Measurements from ENCODE around the gene NEXN. TPM values are rescaled to one million over a fixed set of nuclear protein-coding genes. Genes with fewer than 3 reads are reported as not detected.
A peak's percentile ranks its signal among the peaks of the same experiment; 100 is the strongest.
"Not testable (repeated sequence)": the region's sequence is repeated elsewhere in the genome, so short reads cannot be mapped to it uniquely, and the experiment has no call there.

The NEXN gene
- total RNA-seq, 2 donors from 2014 or later = 269 to 295 TPM

GRCh38 chr1:77906019-77906545, 17.7 kb downstream of the NEXN start:
- peaks cover 38% of the 10 kb centered on the region for H3K36me3 ChIP-seq
- TF ChIP-seq, protein P1, sequence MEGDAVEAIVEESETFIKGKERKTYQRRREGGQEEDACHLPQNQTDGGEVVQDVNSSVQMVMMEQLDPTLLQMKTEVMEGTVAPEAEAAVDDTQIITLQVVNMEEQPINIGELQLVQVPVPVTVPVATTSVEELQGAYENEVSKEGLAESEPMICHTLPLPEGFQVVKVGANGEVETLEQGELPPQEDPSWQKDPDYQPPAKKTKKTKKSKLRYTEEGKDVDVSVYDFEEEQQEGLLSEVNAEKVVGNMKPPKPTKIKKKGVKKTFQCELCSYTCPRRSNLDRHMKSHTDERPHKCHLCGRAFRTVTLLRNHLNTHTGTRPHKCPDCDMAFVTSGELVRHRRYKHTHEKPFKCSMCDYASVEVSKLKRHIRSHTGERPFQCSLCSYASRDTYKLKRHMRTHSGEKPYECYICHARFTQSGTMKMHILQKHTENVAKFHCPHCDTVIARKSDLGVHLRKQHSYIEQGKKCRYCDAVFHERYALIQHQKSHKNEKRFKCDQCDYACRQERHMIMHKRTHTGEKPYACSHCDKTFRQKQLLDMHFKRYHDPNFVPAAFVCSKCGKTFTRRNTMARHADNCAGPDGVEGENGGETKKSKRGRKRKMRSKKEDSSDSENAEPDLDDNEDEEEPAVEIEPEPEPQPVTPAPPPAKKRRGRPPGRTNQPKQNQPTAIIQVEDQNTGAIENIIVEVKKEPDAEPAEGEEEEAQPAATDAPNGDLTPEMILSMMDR (IDR thresholded peaks at IDR 0.05) = no peak
- no peaks in the 10 kb centered on the region for H3K4me1 ChIP-seq
- H3K9me3 ChIP-seq = no peaks in the 10 kb centered on the region
- no peak for DNase-seq (ENCODE audit: low spot score)
- no peak overlapping the region for H3K27ac ChIP-seq
- no peaks in the 10 kb centered on the region for H3K27me3 ChIP-seq
- H3K4me3 ChIP-seq = no peak overlapping the region

- peaks cover 40% of the 10 kb centered on the region for H3K36me3 ChIP-seq
- H3K27ac ChIP-seq = no peak overlapping the region
- TF ChIP-seq, protein P1 (IDR thresholded peaks at IDR 0.05) = no peak
- no peaks in the 10 kb centered on the region for H3K4me1 ChIP-seq
- no peak for DNase-seq (ENCODE audit: low spot score)
- no peak overlapping the region for H3K4me3 ChIP-seq
- no peaks in the 10 kb centered on the region for H3K9me3 ChIP-seq
- no peaks in the 10 kb centered on the region for H3K27me3 ChIP-seq
Measured at GRCh38 chr1:77906624-77907023, 18.2 kb downstream of the NEXN start.

- Histone ChIP-seq H3K27ac (no peak overlapping the region), H3K36me3 (peaks cover 44% of the 10 kb centered on the region), H3K27me3 (no peaks in the 10 kb centered on the region), H3K9me3 (no peaks in the 10 kb centered on the region), H3K4me1 (no peaks in the 10 kb centered on the region), H3K4me3 (no peak overlapping the region)
- TF ChIP-seq, protein P1 (IDR thresholded peaks at IDR 0.05) = no peak
- DNase-seq (ENCODE audit: low spot score) = no peak
Measured at GRCh38 chr1:77910116-77910515, 21.7 kb downstream of the NEXN start.

- not testable (repeated sequence) for DNase-seq (ENCODE audit: low spot score); H3K27ac ChIP-seq; H3K4me3 ChIP-seq; H3K9me3 ChIP-seq; H3K27me3 ChIP-seq; H3K4me1 ChIP-seq
- H3K36me3 ChIP-seq = peaks cover 88% of the 10 kb centered on the region
Measured at GRCh38 chr1:77918918-77919317, 30.5 kb downstream of the NEXN start.

DNA sequence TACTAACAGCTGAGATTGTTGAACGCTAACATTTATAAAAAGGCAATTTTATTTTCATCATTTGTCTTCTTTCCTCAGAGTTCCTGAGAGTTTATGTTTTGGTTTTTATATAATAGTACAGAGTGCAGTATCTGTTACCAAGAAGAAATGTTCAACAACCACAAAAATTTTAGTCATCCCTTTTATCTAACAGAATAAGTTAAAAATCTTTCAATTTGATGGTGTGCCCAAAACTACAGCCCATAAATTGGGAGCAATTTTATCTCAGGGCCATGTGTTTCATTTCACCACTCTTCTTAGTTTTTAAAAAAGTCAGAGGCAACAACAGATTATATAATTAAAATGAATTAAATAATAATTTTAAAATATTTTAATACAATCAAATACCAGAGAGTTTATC, 37.1 kb downstream of the NEXN start:
- no peaks in the 10 kb centered on the region for H3K9me3 ChIP-seq
- TF ChIP-seq, protein P1 (IDR thresholded peaks at IDR 0.05) = no peak
- H3K27me3 ChIP-seq = no peaks in the 10 kb centered on the region
- DNase-seq (ENCODE audit: low spot score) = no peak
- H3K36me3 ChIP-seq = peaks cover 96% of the 10 kb centered on the region
- no peak overlapping the region for H3K4me3 ChIP-seq
- H3K27ac ChIP-seq = no peak overlapping the region
- peaks cover 0 to 4% of the 10 kb centered on the region in 2 donors for H3K4me1 ChIP-seq

GRCh38 chr1:77925956-77926355, 37.5 kb downstream of the NEXN start:
- Histone ChIP-seq H3K9me3 (no peaks in the 10 kb centered on the region), H3K27ac (no peak overlapping the region), H3K27me3 (no peaks in the 10 kb centered on the region), H3K36me3 (peaks cover 96% of the 10 kb centered on the region), H3K4me3 (peak overlapping the region in 1 of 2 donors; percentile 2), H3K4me1 (peaks cover 0 to 4% of the 10 kb centered on the region in 2 donors)
- DNase-seq (ENCODE audit: low spot score) = no peak
- TF ChIP-seq, protein P1 (IDR thresholded peaks at IDR 0.05) = no peak
